DND-41 (cell line): ENCODE results near the gene NEK9.

Experiments
- EZH2 ChIP-seq: IDR thresholded peaks from 3 replicates; pipeline ENCODE4 v1.6.1; 2012; ENCODE audit warnings: borderline replicate concordance, low read depth, mild to moderate bottlenecking, moderate library complexity, low read length, inconsistent platforms; ENCODE audit not compliant: severe bottlenecking
- TF ChIP-seq, protein P1 (sequence below): IDR thresholded peaks from 2 replicates; pipeline ENCODE4 v1.5.1; 2012; ENCODE audit warnings: borderline replicate concordance, low read length, moderate library complexity, mild to moderate bottlenecking; ENCODE audit not compliant: poor library complexity, severe bottlenecking; ENCODE audit errors: extremely low read depth

DNA sequence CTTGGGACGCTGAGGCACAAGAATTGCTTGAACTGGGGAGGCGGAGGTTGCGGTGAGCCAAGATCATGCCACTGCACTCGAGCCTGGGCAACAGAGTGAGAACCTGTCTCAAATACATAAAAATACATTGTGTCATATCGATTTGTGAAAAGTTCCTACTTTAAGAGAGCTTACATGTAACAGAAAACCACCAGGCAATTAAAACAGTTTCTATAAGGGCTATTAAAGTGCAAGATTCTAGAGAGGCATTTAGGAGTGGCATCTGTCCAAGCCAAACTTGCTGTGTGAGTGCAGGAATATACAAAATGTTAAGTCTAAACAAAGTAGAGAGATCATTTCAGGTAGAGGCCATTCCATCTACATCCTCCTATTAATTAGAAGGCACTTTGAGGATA lies 1.7 kb upstream of the NEK9 start:
- TF ChIP-seq EZH2, result no peak
- TF ChIP-seq, protein P1, sequence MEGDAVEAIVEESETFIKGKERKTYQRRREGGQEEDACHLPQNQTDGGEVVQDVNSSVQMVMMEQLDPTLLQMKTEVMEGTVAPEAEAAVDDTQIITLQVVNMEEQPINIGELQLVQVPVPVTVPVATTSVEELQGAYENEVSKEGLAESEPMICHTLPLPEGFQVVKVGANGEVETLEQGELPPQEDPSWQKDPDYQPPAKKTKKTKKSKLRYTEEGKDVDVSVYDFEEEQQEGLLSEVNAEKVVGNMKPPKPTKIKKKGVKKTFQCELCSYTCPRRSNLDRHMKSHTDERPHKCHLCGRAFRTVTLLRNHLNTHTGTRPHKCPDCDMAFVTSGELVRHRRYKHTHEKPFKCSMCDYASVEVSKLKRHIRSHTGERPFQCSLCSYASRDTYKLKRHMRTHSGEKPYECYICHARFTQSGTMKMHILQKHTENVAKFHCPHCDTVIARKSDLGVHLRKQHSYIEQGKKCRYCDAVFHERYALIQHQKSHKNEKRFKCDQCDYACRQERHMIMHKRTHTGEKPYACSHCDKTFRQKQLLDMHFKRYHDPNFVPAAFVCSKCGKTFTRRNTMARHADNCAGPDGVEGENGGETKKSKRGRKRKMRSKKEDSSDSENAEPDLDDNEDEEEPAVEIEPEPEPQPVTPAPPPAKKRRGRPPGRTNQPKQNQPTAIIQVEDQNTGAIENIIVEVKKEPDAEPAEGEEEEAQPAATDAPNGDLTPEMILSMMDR, result no peak
